Measurements from ENCODE around the gene DPEP1. TPM values are rescaled to one million over a fixed set of nuclear protein-coding genes. Genes with fewer than 3 reads are reported as not detected.

Gene DPEP1
- total and polyA plus RNA-seq, 7 donors: 0.92 to 1.2 TPM; not detected in 5

GRCh38 chr16:89589241-89589926 lies 24.1 kb upstream of the DPEP1 start:
- no peaks in the 10 kb centered on the region for H3K4me1 ChIP-seq
- H3K9me3 ChIP-seq: no peaks in the 10 kb centered on the region
- no peaks in the 10 kb centered on the region for H3K36me3 ChIP-seq
- TF ChIP-seq CTCF (IDR thresholded peaks at IDR 0.05): no peak
- no peak for TF ChIP-seq POLR2A (IDR thresholded peaks at IDR 0.05)
- TF ChIP-seq EP300 (IDR thresholded peaks at IDR 0.05): no peak
- TF ChIP-seq POLR2AphosphoS5 (IDR thresholded peaks at IDR 0.05): no peak
- H3K27me3 ChIP-seq: no peaks in the 10 kb centered on the region
- no peak overlapping the region for H3K27ac ChIP-seq
- H3K4me3 ChIP-seq: no peak overlapping the region
- 91 to 92% methylated on average over 21 of the region's 21 CpGs for WGBS, 2 donors
- DNase-seq: no peak
- intact Hi-C loops (cut with DNase I): no loop called here

DNA sequence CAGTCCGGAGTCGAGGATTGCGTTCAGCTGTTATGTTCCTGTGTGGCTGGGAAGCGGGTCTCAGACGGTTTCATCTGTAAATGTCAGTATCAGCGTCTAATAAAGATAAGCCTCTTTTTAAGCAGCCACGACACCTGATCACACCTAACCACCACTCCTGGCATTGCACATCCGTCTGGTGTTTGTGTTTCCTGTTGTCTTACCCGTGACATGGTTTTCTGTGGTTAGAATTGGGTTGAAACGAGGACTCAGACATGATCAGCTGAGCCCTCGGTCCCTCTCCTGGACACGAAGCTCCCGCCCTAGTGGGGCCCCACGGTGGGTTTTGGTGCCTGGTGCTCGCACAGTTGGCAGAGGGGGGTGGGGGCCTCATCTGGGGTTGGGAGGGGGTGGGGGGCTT lies 19.6 kb upstream of the DPEP1 start:
- Histone ChIP-seq H3K9me3 (no peaks in the 10 kb centered on the region), H3K27me3 (no peaks in the 10 kb centered on the region), H3K36me3 (no peaks in the 10 kb centered on the region), H3K4me3 (no peak overlapping the region), H3K27ac (no peak overlapping the region), H3K4me1 (no peaks in the 10 kb centered on the region)
- 58 to 78% methylated on average over 15 of the region's 15 CpGs for WGBS, 2 donors
- intact Hi-C loops (cut with DNase I): no loop called here
- no peak for TF ChIP-seq POLR2A (IDR thresholded peaks at IDR 0.05)
- no peak for TF ChIP-seq EP300 (IDR thresholded peaks at IDR 0.05)
- TF ChIP-seq CTCF (IDR thresholded peaks at IDR 0.05): no peak
- TF ChIP-seq POLR2AphosphoS5 (IDR thresholded peaks at IDR 0.05): no peak
- DNase-seq: no peak

DNA sequence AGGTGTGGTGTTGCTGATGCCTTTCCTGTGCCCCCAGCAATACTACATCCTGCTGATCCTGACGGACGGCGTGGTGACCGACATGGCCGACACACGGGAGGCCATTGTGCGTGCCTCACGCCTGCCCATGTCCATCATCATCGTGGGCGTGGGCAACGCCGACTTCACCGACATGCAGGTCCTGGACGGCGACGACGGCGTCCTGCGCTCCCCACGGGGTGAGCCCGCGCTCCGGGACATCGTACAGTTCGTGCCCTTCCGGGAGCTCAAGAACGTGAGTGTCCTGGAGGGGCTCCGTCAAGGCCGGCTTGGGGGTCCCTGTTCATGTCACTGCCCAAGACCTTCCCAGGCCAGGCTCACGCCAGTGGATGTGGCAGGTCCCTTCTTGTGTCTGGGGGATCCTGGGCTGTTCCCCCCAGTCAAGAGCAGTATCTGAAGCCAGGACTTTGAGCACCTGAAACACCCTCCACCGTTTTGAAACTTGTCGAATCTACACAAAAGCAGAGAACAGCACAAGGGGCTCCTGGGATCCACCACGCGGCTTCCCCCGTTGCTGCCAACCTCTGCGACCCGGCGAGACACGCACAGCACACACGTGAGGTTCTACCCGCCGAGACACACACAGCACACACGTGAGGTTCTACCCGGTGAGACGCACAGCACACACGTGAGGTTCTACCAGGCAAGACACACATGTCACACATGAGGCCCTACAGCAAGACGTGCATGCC lies 17.9 kb upstream of the DPEP1 start:
- no peak overlapping the region for H3K4me3 ChIP-seq
- H3K27ac ChIP-seq: no peak overlapping the region
- H3K36me3 ChIP-seq: no peaks in the 10 kb centered on the region
- TF ChIP-seq POLR2A (IDR thresholded peaks at IDR 0.05) (no peak), POLR2AphosphoS5 (IDR thresholded peaks at IDR 0.05) (no peak), EP300 (IDR thresholded peaks at IDR 0.05) (no peak), CTCF (IDR thresholded peaks at IDR 0.05) (no peak)
- H3K9me3 ChIP-seq: no peaks in the 10 kb centered on the region
- no peaks in the 10 kb centered on the region for H3K4me1 ChIP-seq
- H3K27me3 ChIP-seq: no peaks in the 10 kb centered on the region
- WGBS, 2 donors: 95 to 96% methylated on average over 47 of the region's 47 CpGs
- intact Hi-C loops (cut with DNase I): no loop called here
- no peak for DNase-seq

GRCh38 chr16:89596061-89596689 lies 17.3 kb upstream of the DPEP1 start:
- WGBS, 2 donors: 91 to 92% methylated on average over 25 of the region's 25 CpGs
- intact Hi-C loops (cut with DNase I): no loop called here
- Histone ChIP-seq H3K27me3 (no peaks in the 10 kb centered on the region), H3K27ac (no peak overlapping the region), H3K4me1 (no peaks in the 10 kb centered on the region), H3K36me3 (no peaks in the 10 kb centered on the region), H3K4me3 (no peak overlapping the region), H3K9me3 (no peaks in the 10 kb centered on the region)
- TF ChIP-seq EP300 (IDR thresholded peaks at IDR 0.05): no peak
- no peak for TF ChIP-seq POLR2AphosphoS5 (IDR thresholded peaks at IDR 0.05)
- no peak for TF ChIP-seq POLR2A (IDR thresholded peaks at IDR 0.05)
- no peak for TF ChIP-seq CTCF (IDR thresholded peaks at IDR 0.05)
- DNase-seq: no peak

Measured in sigmoid colon (tissue), 7 donors.